Endothelial cell of umbilical vein (primary cell): Measurements from ENCODE around the gene FAM229A.

Experiments
- EZH2 ChIP-seq: IDR thresholded peaks from 2 replicates; pipeline ENCODE4 v1.6.1; 2012; ENCODE audit warnings: borderline replicate concordance, low read depth, mild to moderate bottlenecking, moderate library complexity, low read length, inconsistent platforms; ENCODE audit not compliant: severe bottlenecking
- POLR2AphosphoS5 ChIP-seq: IDR thresholded peaks from 2 replicates; pipeline ENCODE4 v1.6.1; 2012; ENCODE audit warnings: low read depth, mild to moderate bottlenecking, control low read depth, low read length, moderate library complexity; ENCODE audit not compliant: insufficient read depth
- TF ChIP-seq, protein P1 (sequence below), 2 donors: IDR thresholded peaks; 1 replicate in 1 of 2; 2 replicates in 1 of 2; pipeline ENCODE4 v1.5.1; 2011; ENCODE audit warnings: low read length in 2 of 2, mild to moderate bottlenecking in 2 of 2, moderate library complexity in 2 of 2, control low read depth in 1 of 2, inconsistent platforms in 1 of 2, low read depth in 1 of 2; ENCODE audit not compliant: insufficient read depth in 1 of 2; ENCODE audit errors: extremely low read depth in 1 of 2

GRCh38 chr1:32341971-32342370, 20.3 kb downstream of the FAM229A start:
- TF ChIP-seq EZH2 (no peak), POLR2AphosphoS5 (no peak)
- TF ChIP-seq, protein P1, sequence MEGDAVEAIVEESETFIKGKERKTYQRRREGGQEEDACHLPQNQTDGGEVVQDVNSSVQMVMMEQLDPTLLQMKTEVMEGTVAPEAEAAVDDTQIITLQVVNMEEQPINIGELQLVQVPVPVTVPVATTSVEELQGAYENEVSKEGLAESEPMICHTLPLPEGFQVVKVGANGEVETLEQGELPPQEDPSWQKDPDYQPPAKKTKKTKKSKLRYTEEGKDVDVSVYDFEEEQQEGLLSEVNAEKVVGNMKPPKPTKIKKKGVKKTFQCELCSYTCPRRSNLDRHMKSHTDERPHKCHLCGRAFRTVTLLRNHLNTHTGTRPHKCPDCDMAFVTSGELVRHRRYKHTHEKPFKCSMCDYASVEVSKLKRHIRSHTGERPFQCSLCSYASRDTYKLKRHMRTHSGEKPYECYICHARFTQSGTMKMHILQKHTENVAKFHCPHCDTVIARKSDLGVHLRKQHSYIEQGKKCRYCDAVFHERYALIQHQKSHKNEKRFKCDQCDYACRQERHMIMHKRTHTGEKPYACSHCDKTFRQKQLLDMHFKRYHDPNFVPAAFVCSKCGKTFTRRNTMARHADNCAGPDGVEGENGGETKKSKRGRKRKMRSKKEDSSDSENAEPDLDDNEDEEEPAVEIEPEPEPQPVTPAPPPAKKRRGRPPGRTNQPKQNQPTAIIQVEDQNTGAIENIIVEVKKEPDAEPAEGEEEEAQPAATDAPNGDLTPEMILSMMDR (IDR thresholded peaks at IDR 0.05; ENCODE audit: extremely low read depth in 1 of 2, insufficient read depth in 1 of 2, low read depth in 1 of 2, low read length in 2 of 2), result no peak
